Kidney glomerular epithelial cell (primary cell): ENCODE results near the gene TAS2R3.
"Not testable (repeated sequence)": the region's sequence is repeated elsewhere in the genome, so short reads cannot be mapped to it uniquely, and the experiment has no call there.

Experiments
- DNase-seq: peaks from one replicate; lab custom pipeline; 2025; lab: John Stamatoyannopoulos, UW

The TAS2R3 gene

GRCh38 chr7:141763797-141764196, at the start of gene TAS2R3:
TAS2R3 (plus strand) TSS chr7:141764097; CDS start chr7:141764159, 62 bp downstream.
- no peak for DNase-seq

- DNase-seq = no peak
These were observed 49.3 kb upstream of the TAS2R3 start for GRCh38 chr7:141714571-141714970.

GRCh38 chr7:141715018-141715417, 48.9 kb upstream of the TAS2R3 start:
- DNase-seq = no peak

GRCh38 chr7:141715794-141716689, 47.9 kb upstream of the TAS2R3 start:
- DNase-seq = no peak

- DNase-seq = no peak
These were observed 46.4 kb upstream of the TAS2R3 start for GRCh38 chr7:141717450-141717849.

- no peak for DNase-seq
These were observed 41.4 kb upstream of the TAS2R3 start for GRCh38 chr7:141722529-141722928.

- no peak for DNase-seq
These were observed 34.9 kb upstream of the TAS2R3 start for GRCh38 chr7:141729020-141729419.

- DNase-seq = no peak
These were observed 32.3 kb upstream of the TAS2R3 start for GRCh38 chr7:141731476-141732149.

- DNase-seq = no peak
These were observed 26.6 kb upstream of the TAS2R3 start for GRCh38 chr7:141737118-141737835.

- DNase-seq = peak; percentile 97
These were observed 25.9 kb upstream of the TAS2R3 start, which contains the start of gene SSBP1 for GRCh38 chr7:141737836-141738591. SSBP1 (plus strand) TSS chr7:141738358; CDS start chr7:141739167, 809 bp downstream.

- DNase-seq = no peak
These were observed 25.3 kb upstream of the TAS2R3 start for GRCh38 chr7:141738592-141739013.

GRCh38 chr7:141739250-141739649, 24.6 kb upstream of the TAS2R3 start:
- DNase-seq = no peak

GRCh38 chr7:141742229-141742628, 21.7 kb upstream of the TAS2R3 start:
- DNase-seq = no peak

GRCh38 chr7:141744131-141744530, 19.8 kb upstream of the TAS2R3 start:
- DNase-seq = no peak

GRCh38 chr7:141748396-141748795, 15.5 kb upstream of the TAS2R3 start:
- peak; percentile 37 for DNase-seq

GRCh38 chr7:141751904-141752303, 12.0 kb upstream of the TAS2R3 start:
- DNase-seq = not testable (repeated sequence)

- DNase-seq = no peak
These were observed 11.3 kb upstream of the TAS2R3 start for GRCh38 chr7:141752634-141753033.

- no peak for DNase-seq
These were observed 9.0 kb upstream of the TAS2R3 start for GRCh38 chr7:141754939-141755338.

- not testable (repeated sequence) for DNase-seq
These were observed 6.2 kb downstream of the TAS2R3 start for GRCh38 chr7:141770083-141770583.

- DNase-seq = no peak
These were observed 12.5 kb downstream of the TAS2R3 start, which contains the start of gene TAS2R4 for GRCh38 chr7:141776374-141776773. TAS2R4 (plus strand) TSS chr7:141776674; CDS start chr7:141778489, 1,815 bp downstream.
